Nephron (organoid): ENCODE measurements around the gene EIF4E3.

Source experiments
- H3K27ac Mint-ChIP-seq, 3 experiments: 2 replicates each; pipeline ENCODE4 v1.8.0; 2020; ENCODE audit warnings: mixed read lengths in 3 of 3, mild to moderate bottlenecking in 2 of 3, moderate library complexity in 1 of 3
- H3K27me3 Mint-ChIP-seq: 2 replicates; pipeline ENCODE4 v1.8.0; 2021; ENCODE audit warnings: low read depth, mild to moderate bottlenecking, moderate library complexity, mixed read lengths
- H3K36me3 Mint-ChIP-seq: 2 replicates; pipeline ENCODE4 v1.8.0; 2020; ENCODE audit warnings: low read depth, mixed read lengths
- H3K4me1 Mint-ChIP-seq: 2 replicates; pipeline ENCODE4 v1.8.0; 2020; ENCODE audit warnings: mixed read lengths
- H3K4me3 Mint-ChIP-seq, 3 experiments: 2 replicates each; pipeline ENCODE4 v1.8.0; 2020; ENCODE audit warnings: mild to moderate bottlenecking in 3 of 3, mixed read lengths in 3 of 3, moderate library complexity in 2 of 3
- H3K9me3 Mint-ChIP-seq: 2 replicates; pipeline ENCODE4 v1.8.0; 2020; ENCODE audit warnings: mixed read lengths
- CTCF ChIP-seq, 3 experiments: fragments of 200-600 bp; sonication (generic); IDR thresholded peaks; one replicate each; pipeline ENCODE4 v1.5.0; 2021; ENCODE audit warnings: antibody characterized with exemption in 3 of 3; ENCODE audit not compliant: unreplicated experiment in 3 of 3

EIF4E3 gene

DNA sequence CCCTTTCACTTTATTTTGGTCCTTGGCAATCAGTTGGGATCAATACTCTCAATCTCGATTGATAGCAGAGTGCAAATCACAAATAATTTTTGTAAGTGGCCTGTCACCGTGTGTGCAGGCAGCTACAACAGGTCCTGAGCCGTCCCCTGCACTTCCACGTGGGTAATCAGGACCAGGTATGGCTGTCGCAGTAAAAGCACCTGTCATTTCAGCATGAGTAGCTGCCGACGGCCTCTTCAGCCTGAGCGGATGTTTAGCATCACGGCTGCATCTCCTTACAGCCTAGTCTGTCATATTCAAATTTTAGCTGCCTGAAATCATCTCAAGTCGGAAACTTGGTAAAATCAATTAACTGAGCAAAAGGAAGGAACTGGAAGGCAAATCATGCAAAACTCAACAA is 88.7 kb downstream of the EIF4E3 start:
- Mint-ChIP-seq H3K4me1 (no peaks in the 10 kb centered on the region), H3K36me3 (no peaks in the 10 kb centered on the region), H3K27me3 (no peaks in the 10 kb centered on the region), H3K9me3 (no peaks in the 10 kb centered on the region), H3K4me3 (no peak overlapping the region), H3K27ac (no peak overlapping the region)
- TF ChIP-seq CTCF (IDR thresholded peaks at IDR 0.05; ENCODE audit: unreplicated experiment in 3 of 3): no peak

GRCh38 chr3:71636001-71636400 is 89.2 kb downstream of the EIF4E3 start:
- no peaks in the 10 kb centered on the region for H3K36me3 Mint-ChIP-seq
- H3K4me3 Mint-ChIP-seq: no peak overlapping the region
- no peaks in the 10 kb centered on the region for H3K9me3 Mint-ChIP-seq
- H3K4me1 Mint-ChIP-seq: no peaks in the 10 kb centered on the region
- no peaks in the 10 kb centered on the region for H3K27me3 Mint-ChIP-seq
- no peak overlapping the region for H3K27ac Mint-ChIP-seq
- no peak for TF ChIP-seq CTCF (IDR thresholded peaks at IDR 0.05; ENCODE audit: unreplicated experiment in 3 of 3)

DNA sequence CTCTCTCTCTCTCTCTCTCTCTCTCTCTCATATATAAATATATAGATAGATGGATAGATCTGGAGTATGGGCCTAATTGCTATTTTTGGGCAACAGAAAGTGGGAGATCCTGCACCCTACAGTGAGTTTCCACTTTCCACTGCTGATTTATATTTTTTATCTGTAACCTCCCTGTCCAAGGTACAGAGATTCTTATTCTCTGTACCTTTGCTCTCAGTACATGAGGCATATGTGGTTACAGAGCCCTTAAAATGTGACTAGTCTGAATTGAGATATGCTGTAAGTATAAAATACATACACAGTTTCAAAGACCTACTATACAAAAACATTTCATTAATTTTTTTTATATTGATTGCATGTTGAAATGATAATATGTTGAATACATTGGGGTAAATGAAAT is 90.5 kb downstream of the EIF4E3 start:
- no peaks in the 10 kb centered on the region for H3K27me3 Mint-ChIP-seq
- no peak overlapping the region for H3K4me3 Mint-ChIP-seq
- no peaks in the 10 kb centered on the region for H3K9me3 Mint-ChIP-seq
- no peak for TF ChIP-seq CTCF (IDR thresholded peaks at IDR 0.05; ENCODE audit: unreplicated experiment in 3 of 3)
- H3K27ac Mint-ChIP-seq: no peak overlapping the region
- H3K4me1 Mint-ChIP-seq: no peaks in the 10 kb centered on the region
- H3K36me3 Mint-ChIP-seq: no peaks in the 10 kb centered on the region

GRCh38 chr3:71629711-71630110 is 95.5 kb downstream of the EIF4E3 start:
- H3K27me3 Mint-ChIP-seq: peaks cover 8% of the 10 kb centered on the region
- H3K9me3 Mint-ChIP-seq: no peaks in the 10 kb centered on the region
- H3K27ac Mint-ChIP-seq: no peak overlapping the region
- H3K36me3 Mint-ChIP-seq: no peaks in the 10 kb centered on the region
- H3K4me1 Mint-ChIP-seq: no peaks in the 10 kb centered on the region
- no peak overlapping the region for H3K4me3 Mint-ChIP-seq
- TF ChIP-seq CTCF (IDR thresholded peaks at IDR 0.05; ENCODE audit: unreplicated experiment in 3 of 3): no peak

- Mint-ChIP-seq H3K4me3 (no peak overlapping the region), H3K27me3 (peaks cover 8% of the 10 kb centered on the region), H3K9me3 (no peaks in the 10 kb centered on the region), H3K4me1 (no peaks in the 10 kb centered on the region), H3K36me3 (no peaks in the 10 kb centered on the region), H3K27ac (no peak overlapping the region)
- TF ChIP-seq CTCF (IDR thresholded peaks at IDR 0.05; ENCODE audit: unreplicated experiment in 3 of 3): no peak
Observed at GRCh38 chr3:71629289-71629688, 95.9 kb downstream of the EIF4E3 start.

GRCh38 chr3:71628522-71628921 is 96.7 kb downstream of the EIF4E3 start:
- Mint-ChIP-seq H3K4me3 (no peak overlapping the region), H3K27ac (no peak overlapping the region), H3K27me3 (peaks cover 8% of the 10 kb centered on the region), H3K9me3 (no peaks in the 10 kb centered on the region), H3K36me3 (no peaks in the 10 kb centered on the region), H3K4me1 (no peaks in the 10 kb centered on the region)
- TF ChIP-seq CTCF (IDR thresholded peaks at IDR 0.05; ENCODE audit: unreplicated experiment in 3 of 3): no peak
